Hepatocyte (in vitro differentiated cells): ENCODE measurements around the gene PTPN4. TPM values are rescaled to one million over a fixed set of nuclear protein-coding genes. Genes with fewer than 3 reads are reported as not detected.

Source experiments
- DNase-seq: peaks from one replicate; pipeline ENCODE4 v3.0.0-alpha.2; 2016; ENCODE audit warnings: low spot score
- H2AFZ ChIP-seq: fragments of 200-600 bp; sonication (generic); 2 replicates; pipeline ENCODE4 v1.6.0; 2016; ENCODE audit warnings: antibody characterized with exemption, mild to moderate bottlenecking
- H3K27ac ChIP-seq: fragments of 200-600 bp; sonication (generic); 2 replicates; pipeline ENCODE4 v1.5.1; 2016; ENCODE audit warnings: mild to moderate bottlenecking
- H3K27me3 ChIP-seq: fragments of 200-600 bp; sonication (generic); 2 replicates; pipeline ENCODE4 v1.6.1; 2016
- H3K36me3 ChIP-seq: fragments of 200-600 bp; sonication (generic); replicated peaks from 2 replicates; pipeline ENCODE4 v1.5.1; 2016; ENCODE audit warnings: low read depth; ENCODE audit not compliant: insufficient read depth
- H3K4me1 ChIP-seq: fragments of 200-600 bp; sonication (generic); 2 replicates; pipeline ENCODE4 v1.5.1; 2016; ENCODE audit warnings: mild to moderate bottlenecking, moderate library complexity; ENCODE audit not compliant: insufficient read depth
- H3K4me2 ChIP-seq: fragments of 200-600 bp; sonication (generic); 2 replicates; pipeline ENCODE4 v1.6.0; 2016
- H3K4me3 ChIP-seq: fragments of 200-600 bp; sonication (generic); 2 replicates; pipeline ENCODE4 v1.5.1; 2016; ENCODE audit warnings: mild to moderate bottlenecking
- H3K79me2 ChIP-seq: fragments of 200-600 bp; sonication (generic); 2 replicates; pipeline ENCODE4 v1.6.0; 2017; ENCODE audit warnings: mild to moderate bottlenecking
- H3K9me2 ChIP-seq: fragments of 200-600 bp; sonication (generic); replicated peaks from 2 replicates; pipeline ENCODE4 v1.6.0; 2017; ENCODE audit warnings: mild to moderate bottlenecking; ENCODE audit not compliant: insufficient read depth
- H3K9me3 ChIP-seq: fragments of 200-600 bp; sonication (generic); 2 replicates; pipeline ENCODE4 v1.5.1; 2016; ENCODE audit warnings: low read depth, mild to moderate bottlenecking
- H4K20me1 ChIP-seq: fragments of 200-600 bp; sonication (generic); 2 replicates; pipeline ENCODE4 v1.6.0; 2016; ENCODE audit warnings: mild to moderate bottlenecking; ENCODE audit not compliant: insufficient read depth, poor library complexity, severe bottlenecking
- EZH2 ChIP-seq: fragments of 200-600 bp; sonication (generic); IDR thresholded peaks from 2 replicates; pipeline ENCODE4 v1.6.1; 2016; ENCODE audit warnings: antibody characterized with exemption, mild to moderate bottlenecking, borderline replicate concordance
- EZH2phosphoT487 ChIP-seq: fragments of 200-600 bp; sonication (generic); IDR thresholded peaks from one replicate; pipeline ENCODE4 v1.6.1; 2018; ENCODE audit warnings: antibody characterized with exemption, mild to moderate bottlenecking, low read depth, moderate library complexity; ENCODE audit not compliant: unreplicated experiment, severe bottlenecking
- WGBS: methylation state at CpG from one replicate; pipeline ENCODE4 v1.1.6; 2016; ENCODE audit warnings: low lambda C conversion rate; ENCODE audit errors: missing lambda C conversion rate; 5-methylcytosine and 5-hydroxymethylcytosine counted together
- polyA plus RNA-seq: library from polyadenylated mRNA; unstranded; fragments of >200 nt; fragmentation: Nextera tagmentation; extraction: Ambion mirVana; gene quantifications from 2 replicates; pipeline ENCODE4 v1.2.1, GENCODE V29; 2016
- total RNA-seq: library from RNA; depleted of rRNA; stranded (reverse); fragments of >200 nt; gene quantifications from 2 replicates; pipeline ENCODE4 v1.2.3, GENCODE V29; 2014
- TF ChIP-seq, protein P1 (sequence below): fragments of 200-600 bp; sonication (generic); IDR thresholded peaks from 2 replicates; pipeline ENCODE4 v1.5.1; 2016; ENCODE audit warnings: antibody characterized with exemption, mild to moderate bottlenecking; ENCODE audit not compliant: poor library complexity

The PTPN4 gene
- total and polyA plus RNA-seq, 2 experiments from 2014 or later, result 9.2 to 15.5 TPM

- WGBS, result 52% methylated on average over 7 of the region's 7 CpGs
- H2AFZ ChIP-seq, result no peak overlapping the region
- H3K27ac ChIP-seq, result no peak overlapping the region
- H3K27me3 ChIP-seq, result peaks cover 6% of the 10 kb centered on the region
- no peaks in the 10 kb centered on the region for H3K9me3 ChIP-seq
- TF ChIP-seq, protein P1, sequence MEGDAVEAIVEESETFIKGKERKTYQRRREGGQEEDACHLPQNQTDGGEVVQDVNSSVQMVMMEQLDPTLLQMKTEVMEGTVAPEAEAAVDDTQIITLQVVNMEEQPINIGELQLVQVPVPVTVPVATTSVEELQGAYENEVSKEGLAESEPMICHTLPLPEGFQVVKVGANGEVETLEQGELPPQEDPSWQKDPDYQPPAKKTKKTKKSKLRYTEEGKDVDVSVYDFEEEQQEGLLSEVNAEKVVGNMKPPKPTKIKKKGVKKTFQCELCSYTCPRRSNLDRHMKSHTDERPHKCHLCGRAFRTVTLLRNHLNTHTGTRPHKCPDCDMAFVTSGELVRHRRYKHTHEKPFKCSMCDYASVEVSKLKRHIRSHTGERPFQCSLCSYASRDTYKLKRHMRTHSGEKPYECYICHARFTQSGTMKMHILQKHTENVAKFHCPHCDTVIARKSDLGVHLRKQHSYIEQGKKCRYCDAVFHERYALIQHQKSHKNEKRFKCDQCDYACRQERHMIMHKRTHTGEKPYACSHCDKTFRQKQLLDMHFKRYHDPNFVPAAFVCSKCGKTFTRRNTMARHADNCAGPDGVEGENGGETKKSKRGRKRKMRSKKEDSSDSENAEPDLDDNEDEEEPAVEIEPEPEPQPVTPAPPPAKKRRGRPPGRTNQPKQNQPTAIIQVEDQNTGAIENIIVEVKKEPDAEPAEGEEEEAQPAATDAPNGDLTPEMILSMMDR, result peak; percentile 73
- no peak for TF ChIP-seq EZH2
- no peak overlapping the region for H3K4me3 ChIP-seq
- H3K4me2 ChIP-seq, result no peak overlapping the region
- no peaks in the 10 kb centered on the region for H4K20me1 ChIP-seq
- H3K79me2 ChIP-seq, result no peaks in the 10 kb centered on the region
- peak; percentile 63 for DNase-seq
- no peaks in the 10 kb centered on the region for H3K4me1 ChIP-seq
- H3K36me3 ChIP-seq, result no peaks in the 10 kb centered on the region
- H3K9me2 ChIP-seq, result no peaks in the 10 kb centered on the region
These were observed 6.4 kb upstream of the PTPN4 start for GRCh38 chr2:119753041-119753929.

DNA sequence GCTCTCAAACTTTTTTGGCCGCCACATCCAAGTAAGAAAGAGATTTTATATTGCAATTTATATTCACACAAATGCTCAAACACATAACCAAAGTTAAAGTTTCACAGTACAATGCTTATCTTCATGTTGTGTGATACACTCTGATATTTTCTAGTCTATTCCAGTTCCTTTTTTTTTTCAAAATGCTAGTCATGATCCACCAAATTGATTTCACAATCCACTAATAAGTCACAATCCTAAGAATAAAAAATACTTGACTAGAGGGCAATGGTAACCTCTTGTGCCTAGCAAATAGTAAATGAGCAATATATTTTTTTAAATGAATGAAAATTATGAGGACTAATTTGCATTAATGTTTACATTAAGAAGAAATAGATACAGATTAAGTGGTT lies 5.8 kb upstream of the PTPN4 start:
- Histone ChIP-seq H3K27ac (no peak overlapping the region), H4K20me1 (no peaks in the 10 kb centered on the region), H3K4me1 (no peaks in the 10 kb centered on the region), H3K9me2 (no peaks in the 10 kb centered on the region), H3K9me3 (no peaks in the 10 kb centered on the region), H3K27me3 (peaks cover 6% of the 10 kb centered on the region), H3K4me3 (no peak overlapping the region), H3K4me2 (no peak overlapping the region), H2AFZ (no peak overlapping the region), H3K79me2 (no peaks in the 10 kb centered on the region), H3K36me3 (no peaks in the 10 kb centered on the region)
- DNase-seq, result no peak
- TF ChIP-seq, protein P1, result no peak
- no peak for TF ChIP-seq EZH2
- TF ChIP-seq EZH2phosphoT487, result no peak
- 93% methylated on average over 1 of the region's 1 CpG for WGBS

- no peak overlapping the region for H3K4me3 ChIP-seq
- no peak overlapping the region for H3K27ac ChIP-seq
- WGBS, result 79% methylated on average over 1 of the region's 1 CpG
- H4K20me1 ChIP-seq, result no peaks in the 10 kb centered on the region
- no peak overlapping the region for H2AFZ ChIP-seq
- H3K79me2 ChIP-seq, result peaks cover 2% of the 10 kb centered on the region
- no peak for DNase-seq
- no peaks in the 10 kb centered on the region for H3K36me3 ChIP-seq
- H3K9me3 ChIP-seq, result no peaks in the 10 kb centered on the region
- H3K4me2 ChIP-seq, result no peak overlapping the region
- H3K4me1 ChIP-seq, result no peaks in the 10 kb centered on the region
- peaks cover 6% of the 10 kb centered on the region for H3K27me3 ChIP-seq
- no peak for TF ChIP-seq EZH2
- H3K9me2 ChIP-seq, result no peaks in the 10 kb centered on the region
These were observed 3.8 kb upstream of the PTPN4 start for GRCh38 chr2:119755906-119756305.

DNA sequence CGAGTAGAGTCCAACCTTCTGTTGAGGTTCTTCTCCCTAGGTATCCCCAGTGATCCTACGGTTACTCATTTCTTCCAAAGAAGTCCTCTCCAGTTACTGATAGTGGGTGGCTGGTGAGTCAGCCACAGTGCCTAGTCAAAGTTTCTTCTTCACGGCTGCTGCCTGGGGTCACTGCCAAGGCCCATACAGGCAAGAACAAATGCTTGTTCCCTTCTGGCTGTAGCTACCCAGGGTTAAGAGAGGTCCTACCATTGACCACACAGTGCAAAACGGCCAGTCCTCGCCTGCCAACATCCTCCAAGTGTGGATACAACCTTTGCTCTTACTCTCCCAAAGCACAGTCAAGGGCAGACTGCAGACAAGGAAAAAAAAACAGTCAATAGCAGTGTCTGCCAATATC lies 2.9 kb upstream of the PTPN4 start:
- H3K79me2 ChIP-seq, result peaks cover 11% of the 10 kb centered on the region
- DNase-seq, result peak; percentile 37
- no peaks in the 10 kb centered on the region for H3K9me2 ChIP-seq
- no peak overlapping the region for H3K4me2 ChIP-seq
- TF ChIP-seq, protein P1, result no peak
- H3K9me3 ChIP-seq, result no peaks in the 10 kb centered on the region
- no peaks in the 10 kb centered on the region for H3K27me3 ChIP-seq
- no peaks in the 10 kb centered on the region for H4K20me1 ChIP-seq
- H3K27ac ChIP-seq, result no peak overlapping the region
- H2AFZ ChIP-seq, result no peak overlapping the region
- H3K36me3 ChIP-seq, result no peaks in the 10 kb centered on the region
- no peak overlapping the region for H3K4me3 ChIP-seq
- WGBS, result 82% methylated on average over 5 of the region's 5 CpGs
- peaks cover 8% of the 10 kb centered on the region for H3K4me1 ChIP-seq
